ENCODE data around the gene TMEM30A. TPM values are rescaled to one million over a fixed set of nuclear protein-coding genes. Genes with fewer than 3 reads are reported as not detected.
A peak's percentile ranks its signal among the peaks of the same experiment; 100 is the strongest.

TMEM30A gene
- total and polyA plus RNA-seq, 4 donors: 33.3 to 71.0 (median 45.4) TPM

DNA sequence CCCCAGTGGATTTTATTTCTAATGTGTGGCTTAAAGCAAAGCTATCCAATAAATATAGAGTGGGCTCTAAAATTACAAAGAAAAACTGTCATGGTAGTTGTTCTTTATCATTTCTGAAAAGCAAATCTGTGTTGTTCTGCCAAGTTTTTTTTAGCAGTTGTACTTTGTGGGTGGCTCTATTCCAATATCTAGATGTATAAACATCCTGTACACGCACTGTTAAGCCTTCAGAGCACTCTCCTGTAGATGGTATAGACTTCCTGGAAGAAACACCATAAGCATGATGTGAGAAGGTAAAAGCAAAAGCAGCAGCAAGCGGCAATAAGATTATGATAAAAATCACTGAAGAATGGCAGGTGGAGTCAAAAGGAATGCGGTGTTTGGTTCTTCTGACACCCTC lies 21.5 kb upstream of the TMEM30A start:
- no peak for DNase-seq (ENCODE audit: low spot score)
- no peak overlapping the region for H3K4me3 ChIP-seq (ENCODE audit: low read depth in 1 of 3, low read length in 3 of 3)
- no peaks in the 10 kb centered on the region for H3K9me3 ChIP-seq (ENCODE audit: control insufficient read depth in 4 of 4, low read length in 3 of 4)
- H3K4me1 ChIP-seq (ENCODE audit: control insufficient read depth in 4 of 4, insufficient read depth in 4 of 4, low read length in 3 of 4): peaks cover 0 to 6% (median under 1%) of the 10 kb centered on the region in 4 donors
- no peak overlapping the region for H3K9ac ChIP-seq (ENCODE audit: low read depth in 1 of 2, low read length in 2 of 2)
- WGBS: 78% methylated on average over 3 of the region's 3 CpGs
- H3K27me3 ChIP-seq (ENCODE audit: control insufficient read depth in 4 of 4, insufficient read depth in 4 of 4, low read length in 3 of 4): no peaks in the 10 kb centered on the region
- no peaks in the 10 kb centered on the region for H3K36me3 ChIP-seq (ENCODE audit: control insufficient read depth in 4 of 4, insufficient read depth in 3 of 4, low read depth in 1 of 4, low read length in 3 of 4)
- no peak overlapping the region for H3K27ac ChIP-seq (ENCODE audit: low read depth in 1 of 2, low read length in 2 of 2)
- TF ChIP-seq RXRA (IDR thresholded peaks at IDR 0.05) (no peak), EGR1 (IDR thresholded peaks at IDR 0.05; ENCODE audit: low read depth in 2 of 2) (no peak)

DNA sequence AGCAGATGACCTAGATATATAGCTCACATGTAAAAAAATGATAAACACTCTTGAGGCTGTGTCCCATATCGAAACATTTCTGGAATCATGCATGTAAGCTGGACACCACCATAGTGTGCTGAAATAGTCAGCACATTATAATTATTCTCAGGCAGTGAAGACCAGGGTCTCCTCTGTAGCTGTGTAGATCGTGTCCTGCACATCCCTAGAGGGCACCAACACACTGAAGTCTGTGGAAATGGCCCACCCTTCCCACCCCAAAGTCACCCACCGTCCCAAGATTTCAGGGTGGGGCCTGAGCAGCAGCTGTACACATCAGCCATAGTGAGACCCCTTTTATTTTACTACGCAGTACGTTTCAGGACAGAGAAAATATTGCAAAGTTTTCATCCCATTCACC lies 21.0 kb upstream of the TMEM30A start:
- TF ChIP-seq ATF3 (IDR thresholded peaks at IDR 0.05) (no peak), RAD21 (IDR thresholded peaks at IDR 0.05) (no peak), TAF1 (conservative IDR thresholded peaks at IDR 0.05) (no peak), GABPA (IDR thresholded peaks at IDR 0.05 in 1 of 2, conservative IDR thresholded peaks at IDR 0.05 in 1 of 2) (no peak), NR2F2 (IDR thresholded peaks at IDR 0.05) (no peak), RXRA (IDR thresholded peaks at IDR 0.05) (no peak), YY1 (IDR thresholded peaks at IDR 0.05) (no peak), FOXA1 (IDR thresholded peaks at IDR 0.05) (no peak), FOXA2 (IDR thresholded peaks at IDR 0.05) (no peak), HNF4A (conservative IDR thresholded peaks at IDR 0.05) (no peak), HNF4G (IDR thresholded peaks at IDR 0.05) (no peak), JUND (IDR thresholded peaks at IDR 0.05) (no peak), EGR1 (IDR thresholded peaks at IDR 0.05; ENCODE audit: low read depth in 2 of 2) (no peak), SP1 (IDR thresholded peaks at IDR 0.05) (no peak)
- TF ChIP-seq, protein P1, sequence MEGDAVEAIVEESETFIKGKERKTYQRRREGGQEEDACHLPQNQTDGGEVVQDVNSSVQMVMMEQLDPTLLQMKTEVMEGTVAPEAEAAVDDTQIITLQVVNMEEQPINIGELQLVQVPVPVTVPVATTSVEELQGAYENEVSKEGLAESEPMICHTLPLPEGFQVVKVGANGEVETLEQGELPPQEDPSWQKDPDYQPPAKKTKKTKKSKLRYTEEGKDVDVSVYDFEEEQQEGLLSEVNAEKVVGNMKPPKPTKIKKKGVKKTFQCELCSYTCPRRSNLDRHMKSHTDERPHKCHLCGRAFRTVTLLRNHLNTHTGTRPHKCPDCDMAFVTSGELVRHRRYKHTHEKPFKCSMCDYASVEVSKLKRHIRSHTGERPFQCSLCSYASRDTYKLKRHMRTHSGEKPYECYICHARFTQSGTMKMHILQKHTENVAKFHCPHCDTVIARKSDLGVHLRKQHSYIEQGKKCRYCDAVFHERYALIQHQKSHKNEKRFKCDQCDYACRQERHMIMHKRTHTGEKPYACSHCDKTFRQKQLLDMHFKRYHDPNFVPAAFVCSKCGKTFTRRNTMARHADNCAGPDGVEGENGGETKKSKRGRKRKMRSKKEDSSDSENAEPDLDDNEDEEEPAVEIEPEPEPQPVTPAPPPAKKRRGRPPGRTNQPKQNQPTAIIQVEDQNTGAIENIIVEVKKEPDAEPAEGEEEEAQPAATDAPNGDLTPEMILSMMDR (IDR thresholded peaks at IDR 0.05; ENCODE audit: low read depth, low read length, missing input control): no peak
- TF ChIP-seq, protein P2, sequence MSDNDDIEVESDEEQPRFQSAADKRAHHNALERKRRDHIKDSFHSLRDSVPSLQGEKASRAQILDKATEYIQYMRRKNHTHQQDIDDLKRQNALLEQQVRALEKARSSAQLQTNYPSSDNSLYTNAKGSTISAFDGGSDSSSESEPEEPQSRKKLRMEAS (IDR thresholded peaks at IDR 0.05): no peak
- DNase-seq (ENCODE audit: low spot score): no peak

GRCh38 chr6:75302280-75302679 lies 17.7 kb upstream of the TMEM30A start:
- Histone ChIP-seq H3K27me3 (ENCODE audit: control insufficient read depth in 4 of 4, insufficient read depth in 4 of 4, low read length in 3 of 4) (no peaks in the 10 kb centered on the region), H3K9me3 (ENCODE audit: control insufficient read depth in 4 of 4, low read length in 3 of 4) (no peaks in the 10 kb centered on the region), H3K4me3 (ENCODE audit: low read depth in 1 of 3, low read length in 3 of 3) (no peak overlapping the region), H3K36me3 (ENCODE audit: control insufficient read depth in 4 of 4, insufficient read depth in 3 of 4, low read depth in 1 of 4, low read length in 3 of 4) (no peaks in the 10 kb centered on the region), H3K9ac (ENCODE audit: low read depth in 1 of 2, low read length in 2 of 2) (no peak overlapping the region), H3K4me1 (ENCODE audit: control insufficient read depth in 4 of 4, insufficient read depth in 4 of 4, low read length in 3 of 4) (peaks cover 0 to 6% (median under 1%) of the 10 kb centered on the region in 4 donors), H3K27ac (ENCODE audit: low read depth in 1 of 2, low read length in 2 of 2) (no peak overlapping the region)
- DNase-seq (ENCODE audit: low spot score): no peak
- WGBS: 58% methylated on average over 3 of the region's 3 CpGs
- TF ChIP-seq NR2F2 (IDR thresholded peaks at IDR 0.05) (no peak), HNF4A (conservative IDR thresholded peaks at IDR 0.05) (peak; percentile 58 to 67), FOXA2 (IDR thresholded peaks at IDR 0.05) (no peak), HNF4G (IDR thresholded peaks at IDR 0.05) (peak; percentile 8), TAF1 (conservative IDR thresholded peaks at IDR 0.05) (no peak), JUND (IDR thresholded peaks at IDR 0.05) (no peak)

More for the DNA sequence above, 21.0 kb upstream of the TMEM30A start:
- Histone ChIP-seq H3K4me3 (ENCODE audit: low read depth in 1 of 3, low read length in 3 of 3) (no peak overlapping the region), H3K4me1 (ENCODE audit: control insufficient read depth in 4 of 4, insufficient read depth in 4 of 4, low read length in 3 of 4) (peaks cover 0 to 6% (median under 1%) of the 10 kb centered on the region in 4 donors), H3K27me3 (ENCODE audit: control insufficient read depth in 4 of 4, insufficient read depth in 4 of 4, low read length in 3 of 4) (no peaks in the 10 kb centered on the region), H3K27ac (ENCODE audit: low read depth in 1 of 2, low read length in 2 of 2) (no peak overlapping the region), H3K36me3 (ENCODE audit: control insufficient read depth in 4 of 4, insufficient read depth in 3 of 4, low read depth in 1 of 4, low read length in 3 of 4) (no peaks in the 10 kb centered on the region), H3K9ac (ENCODE audit: low read depth in 1 of 2, low read length in 2 of 2) (no peak overlapping the region), H3K9me3 (ENCODE audit: control insufficient read depth in 4 of 4, low read length in 3 of 4) (no peaks in the 10 kb centered on the region)
- 73% methylated on average over 5 of the region's 5 CpGs for WGBS

Measured in liver (tissue), 9 donors.